SK-N-SH (cell line): ENCODE measurements around the gene MAGI3. TPM values are rescaled to one million over a fixed set of nuclear protein-coding genes. Genes with fewer than 3 reads are reported as not detected.

ENCODE experiments used
- CTCF ChIA-PET: fragments of 300-600, 350-600 bp; formaldehyde crosslinking; extraction: SDS; loops from one replicate; lab custom pipeline; 2021; lab: Yijun Ruan, JAX
- POLR2A ChIA-PET: fragments of 350-600 bp; sonication (Branson Sonifier 250); formaldehyde crosslinking; extraction: SDS; loops from one replicate; lab custom pipeline; 2020; ENCODE audit warnings: antibody characterized with exemption, inconsistent platforms; lab: Yijun Ruan, JAX
- DNase-seq: peaks from one replicate; pipeline ENCODE4 v3.0.0; 2012
- H2AFZ ChIP-seq: fragments of 200-600 bp; sonication (generic); 2 replicates; pipeline ENCODE4 v1.8.1; 2016; ENCODE audit warnings: antibody characterized with exemption, mild to moderate bottlenecking, low read depth
- H3F3A ChIP-seq: fragments of 200-600 bp; sonication (generic); replicated peaks from 2 replicates; pipeline ENCODE3; 2016; ENCODE audit warnings: antibody characterized with exemption, mild to moderate bottlenecking; ENCODE audit not compliant: insufficient read depth
- H3K27ac ChIP-seq, 2 experiments: fragments of 200-500 bp in 1 of 2; fragments of 200-600 bp in 1 of 2; sonication (Bioruptor generic) in 1 of 2; sonication (generic), shearing (Covaris generic) in 1 of 2; 2 replicates each; pipeline versions ENCODE4 v1.5.1 to v1.6.1; 2014 to 2016; ENCODE audit warnings: low read depth in 2 of 2, inconsistent platforms in 1 of 2, low read length in 1 of 2, mild to moderate bottlenecking in 1 of 2, mixed read lengths in 1 of 2
- H3K27me3 ChIP-seq: fragments of 200-600 bp; sonication (generic), shearing (Covaris generic); 2 replicates; pipeline ENCODE4 v1.6.1; 2016; ENCODE audit warnings: mixed run types; ENCODE audit not compliant: insufficient read depth
- H3K36me3 ChIP-seq, 2 experiments: fragments of 200-500 bp in 1 of 2; fragments of 200-600 bp in 1 of 2; sonication (Bioruptor generic) in 1 of 2; sonication (generic) in 1 of 2; replicated peaks in 1 of 2; 2 replicates each; pipeline versions ENCODE3 to v1.5.1; 2014 to 2016; ENCODE audit warnings: low read length in 1 of 2, mild to moderate bottlenecking in 1 of 2; ENCODE audit not compliant: insufficient read depth in 2 of 2, control insufficient read depth in 1 of 2
- H3K4me1 ChIP-seq, 2 experiments: fragments of 200-500 bp in 1 of 2; fragments of 200-600 bp in 1 of 2; sonication (Bioruptor generic) in 1 of 2; sonication (generic), shearing (Covaris generic) in 1 of 2; 2 replicates each; pipeline versions ENCODE4 v1.5.1 to v1.6.1; 2014 to 2016; ENCODE audit warnings: low read depth in 1 of 2, low read length in 1 of 2, mixed run types in 1 of 2; ENCODE audit not compliant: insufficient read depth in 2 of 2, control insufficient read depth in 1 of 2
- H3K4me2 ChIP-seq: fragments of 200-600 bp; sonication (generic), shearing (Covaris generic); 2 replicates; pipeline ENCODE4 v1.6.1; 2017; ENCODE audit warnings: mixed run types
- H3K4me3 ChIP-seq, 2 experiments: fragments of 200-500 bp in 1 of 2; fragments of 200-600 bp in 1 of 2; sonication (Bioruptor generic) in 1 of 2; sonication (generic), shearing (Covaris generic) in 1 of 2; 2 replicates each; pipeline versions ENCODE4 v1.5.1 to v1.8.1; 2014 to 2016; ENCODE audit warnings: low read depth in 2 of 2, inconsistent platforms in 1 of 2, low read length in 1 of 2, mild to moderate bottlenecking in 1 of 2, mixed read lengths in 1 of 2, moderate library complexity in 1 of 2
- H3K79me2 ChIP-seq: fragments of 200-600 bp; sonication (generic); 2 replicates; pipeline ENCODE4 v1.8.1; 2017; ENCODE audit warnings: mild to moderate bottlenecking; ENCODE audit not compliant: insufficient read depth
- H3K9ac ChIP-seq: fragments of 200-600 bp; sonication (generic); 2 replicates; pipeline ENCODE4 v1.6.1; 2017; ENCODE audit warnings: mixed run types
- H3K9me2 ChIP-seq: fragments of 200-600 bp; sonication (generic); 2 replicates; pipeline ENCODE4 v1.6.1; 2017; ENCODE audit warnings: mixed run types
- H3K9me3 ChIP-seq: fragments of 200-600 bp; sonication (generic); 2 replicates; pipeline ENCODE4 v1.6.1; 2017; ENCODE audit warnings: mixed run types, mild to moderate bottlenecking, moderate library complexity
- H4K20me1 ChIP-seq: fragments of 200-600 bp; sonication (generic); 2 replicates; pipeline ENCODE4 v1.6.1; 2017; ENCODE audit warnings: mild to moderate bottlenecking, mixed run types; ENCODE audit not compliant: insufficient read depth
- ELF1 ChIP-seq: IDR thresholded peaks from 2 replicates; pipeline ENCODE4 v1.4.0; 2012
- FOSL2 ChIP-seq: IDR thresholded peaks from 2 replicates; pipeline ENCODE4 v1.4.0; 2012; ENCODE audit warnings: low read depth, mild to moderate bottlenecking, moderate library complexity, borderline replicate concordance
- FOXM1 ChIP-seq: IDR thresholded peaks from 2 replicates; pipeline ENCODE4 v1.4.0; 2012; ENCODE audit warnings: low read depth, mild to moderate bottlenecking
- GABPA ChIP-seq: IDR thresholded peaks from 2 replicates; pipeline ENCODE4 v1.4.0; 2012; ENCODE audit warnings: low read depth, mild to moderate bottlenecking
- MAX ChIP-seq: IDR thresholded peaks from 2 replicates; pipeline ENCODE4 v1.4.0; 2012; ENCODE audit warnings: low read depth
- MEF2A ChIP-seq: IDR thresholded peaks from 2 replicates; pipeline ENCODE4 v1.4.0; 2012; ENCODE audit warnings: low read depth, borderline replicate concordance
- MXI1 ChIP-seq: IDR thresholded peaks from 2 replicates; pipeline ENCODE4 v1.6.1; 2012; ENCODE audit warnings: mild to moderate bottlenecking, low read depth, low read length, improper control_type of control experiment
- SMC3 ChIP-seq: IDR thresholded peaks from 2 replicates; pipeline ENCODE4 v1.6.1; 2012; ENCODE audit warnings: low read depth, low read length, improper control_type of control experiment
- TAF1 ChIP-seq: IDR thresholded peaks from 2 replicates; pipeline ENCODE4 v1.6.1; 2012; ENCODE audit warnings: low read depth, mild to moderate bottlenecking, low read length, moderate library complexity, borderline replicate concordance
- TCF12 ChIP-seq: IDR thresholded peaks from 2 replicates; pipeline ENCODE4 v1.4.0; 2012
- WGBS: methylation state at CpG from one replicate; pipeline ENCODE4 v1.1.6; 2017; ENCODE audit warnings: low lambda C conversion rate; 5-methylcytosine and 5-hydroxymethylcytosine counted together
- polyA plus RNA-seq, 3 experiments: library from polyadenylated mRNA; depleted of rRNA; stranded (reverse); fragments of >200 nt; gene quantifications; 2 replicates each; pipeline ENCODE4 v1.2.3, GENCODE V29; 2012
- TF ChIP-seq, protein P1 (sequence below): IDR thresholded peaks from 2 replicates; pipeline ENCODE4; 2012
- TF ChIP-seq, protein P2 (sequence below): fragments of 150-350 bp; IDR thresholded peaks from 2 replicates; pipeline ENCODE4 v1.6.1; 2017; ENCODE audit warnings: antibody characterized with exemption, low read length, low read depth, borderline replicate concordance

MAGI3 gene
- polyA plus RNA-seq, 1 of the 3 experiments (the other 2 are of a cell fraction) = 2.9 TPM

GRCh38 chr1:113394043-113394862 lies 3.9 kb downstream of the MAGI3 start:
- peak overlapping the region; percentile 79 for H3K4me2 ChIP-seq
- no peaks in the 10 kb centered on the region for H3K36me3 ChIP-seq
- H4K20me1 ChIP-seq = peaks cover 16% of the 10 kb centered on the region
- no peak for DNase-seq
- POLR2A ChIA-PET = interaction anchor here (0.6 kb wide), 1 partner anchor 20 kb away, joined by 4 read pairs; no protein-coding TSS in a partner anchor
- no peaks in the 10 kb centered on the region for H3K9me2 ChIP-seq
- CTCF ChIA-PET = interaction anchor here (0.9 kb wide), 2 partner anchors 8 to 322 kb away, joined by 3 read pairs; partner anchors contain the start of gene LRIG2
- H3K4me1 ChIP-seq = peaks cover 6 to 37% of the 10 kb centered on the region in 2 experiments; a peak in 3 of 4 replicates
- H3K27ac ChIP-seq = peak overlapping the region; percentile 9 to 94; a peak in 3 of 4 replicates
- peaks cover 18% of the 10 kb centered on the region for H3F3A ChIP-seq
- no peaks in the 10 kb centered on the region for H3K27me3 ChIP-seq
- no peaks in the 10 kb centered on the region for H3K9me3 ChIP-seq
- H3K79me2 ChIP-seq = peaks cover 88% of the 10 kb centered on the region
- no peak for TF ChIP-seq MAX
- peak overlapping the region; percentile 87 to 98 for H3K4me3 ChIP-seq
- H3K9ac ChIP-seq = peak overlapping the region; percentile 85; the same call in 1 of the 2 replicates
- 37% methylated on average over 4 of the region's 4 CpGs for WGBS
- peak overlapping the region; percentile 26; the same call in 1 of the 2 replicates for H2AFZ ChIP-seq

DNA sequence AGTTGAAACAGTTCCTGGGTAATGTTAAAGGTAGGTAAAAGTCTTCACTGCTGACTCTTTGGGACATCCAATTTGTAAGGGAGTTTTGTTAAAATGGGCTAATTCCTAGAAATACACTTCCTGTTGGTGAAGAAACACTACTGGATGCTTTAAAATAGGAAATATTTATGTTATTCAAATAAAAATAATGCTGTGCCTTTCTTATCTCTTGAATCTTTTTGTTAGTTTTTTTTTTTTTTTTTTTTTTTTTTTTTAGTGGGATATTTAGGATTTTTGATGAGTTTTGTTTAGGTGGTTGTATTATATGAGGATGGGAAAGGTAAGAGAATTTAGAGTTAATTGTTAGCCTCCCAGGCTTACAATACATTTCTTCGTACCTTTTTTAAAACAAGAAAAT lies 4.5 kb downstream of the MAGI3 start:
- no peaks in the 10 kb centered on the region for H3K9me3 ChIP-seq
- H3K9me2 ChIP-seq = no peaks in the 10 kb centered on the region
- DNase-seq = no peak
- peaks cover 14% of the 10 kb centered on the region for H3F3A ChIP-seq
- CTCF ChIA-PET = no interaction called here
- H3K36me3 ChIP-seq = no peaks in the 10 kb centered on the region
- H3K79me2 ChIP-seq = peaks cover 94% of the 10 kb centered on the region
- peaks cover 9 to 42% of the 10 kb centered on the region in 2 experiments; a peak in 3 of 4 replicates for H3K4me1 ChIP-seq
- TF ChIP-seq ELF1 (no peak), MXI1 (no peak), TAF1 (no peak), FOSL2 (no peak), TCF12 (no peak), GABPA (no peak), MEF2A (no peak), SMC3 (no peak), FOXM1 (no peak)
- TF ChIP-seq, protein P1, sequence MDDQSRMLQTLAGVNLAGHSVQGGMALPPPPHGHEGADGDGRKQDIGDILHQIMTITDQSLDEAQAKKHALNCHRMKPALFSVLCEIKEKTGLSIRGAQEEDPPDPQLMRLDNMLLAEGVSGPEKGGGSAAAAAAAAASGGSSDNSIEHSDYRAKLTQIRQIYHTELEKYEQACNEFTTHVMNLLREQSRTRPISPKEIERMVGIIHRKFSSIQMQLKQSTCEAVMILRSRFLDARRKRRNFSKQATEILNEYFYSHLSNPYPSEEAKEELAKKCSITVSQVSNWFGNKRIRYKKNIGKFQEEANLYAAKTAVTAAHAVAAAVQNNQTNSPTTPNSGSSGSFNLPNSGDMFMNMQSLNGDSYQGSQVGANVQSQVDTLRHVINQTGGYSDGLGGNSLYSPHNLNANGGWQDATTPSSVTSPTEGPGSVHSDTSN = no peak
- TF ChIP-seq, protein P2, sequence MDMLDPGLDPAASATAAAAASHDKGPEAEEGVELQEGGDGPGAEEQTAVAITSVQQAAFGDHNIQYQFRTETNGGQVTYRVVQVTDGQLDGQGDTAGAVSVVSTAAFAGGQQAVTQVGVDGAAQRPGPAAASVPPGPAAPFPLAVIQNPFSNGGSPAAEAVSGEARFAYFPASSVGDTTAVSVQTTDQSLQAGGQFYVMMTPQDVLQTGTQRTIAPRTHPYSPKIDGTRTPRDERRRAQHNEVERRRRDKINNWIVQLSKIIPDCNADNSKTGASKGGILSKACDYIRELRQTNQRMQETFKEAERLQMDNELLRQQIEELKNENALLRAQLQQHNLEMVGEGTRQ = no peak
- TF ChIP-seq, all 33 proteins: peak for 0
- peak overlapping the region; percentile 79 for H3K4me2 ChIP-seq
- POLR2A ChIA-PET = no interaction called here
- peak overlapping the region; percentile 9 to 94; a peak in 3 of 4 replicates for H3K27ac ChIP-seq
- WGBS = 87% methylated on average over 1 of the region's 1 CpG
- H4K20me1 ChIP-seq = peaks cover 16% of the 10 kb centered on the region
- H2AFZ ChIP-seq = peak overlapping the region; percentile 26; the same call in 1 of the 2 replicates
- H3K27me3 ChIP-seq = no peaks in the 10 kb centered on the region
- peak overlapping the region; percentile 85; the same call in 1 of the 2 replicates for H3K9ac ChIP-seq
- H3K4me3 ChIP-seq = peak overlapping the region; percentile 87 to 98; a peak in 3 of 4 replicates
